GM21447 (cell line): Measurements from ENCODE around the gene EDN3.

Experiments
- ATAC-seq: cut with Tn5 transposase; IDR thresholded peaks from one replicate; pipeline ENCODE4 v1.9.1; 2021; ENCODE audit not compliant: unreplicated experiment

The EDN3 gene

GRCh38 chr20:59307270-59307669, 6.9 kb downstream of the EDN3 start:
- no peak for ATAC-seq

DNA sequence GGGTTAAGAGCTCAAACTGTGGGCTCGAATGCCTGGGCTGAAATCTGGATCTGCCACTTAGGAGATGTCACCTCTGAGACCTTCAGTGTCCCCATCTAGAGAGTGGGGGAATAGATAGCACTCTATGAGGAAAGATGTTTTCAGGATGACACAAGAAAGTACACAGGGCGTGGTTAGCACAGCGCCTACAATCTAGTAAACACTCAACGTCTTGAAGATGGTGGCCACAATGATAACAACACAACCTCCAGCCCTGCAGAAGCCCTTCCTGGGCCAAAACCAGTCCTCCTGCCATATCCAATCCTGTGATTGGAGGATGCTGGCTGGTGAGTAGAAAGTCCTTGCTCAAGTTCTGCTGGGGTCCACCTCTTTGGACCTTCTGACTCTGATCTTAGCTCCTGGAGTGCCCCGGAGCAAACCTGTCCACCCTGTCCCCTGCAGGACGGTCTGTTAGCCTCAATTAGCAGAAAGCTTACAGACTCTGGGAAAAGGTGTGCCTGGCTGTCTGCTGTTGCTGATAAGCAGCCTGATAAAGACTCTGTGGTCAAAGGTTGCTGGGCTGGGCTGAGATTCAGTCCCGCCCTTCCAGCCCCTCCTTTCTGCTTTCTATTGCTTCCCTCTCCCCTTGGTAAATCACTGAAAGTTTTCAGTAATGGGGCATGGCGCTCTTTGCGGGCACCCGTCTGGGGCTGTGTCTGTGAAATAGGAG, 8.2 kb downstream of the EDN3 start:
- ATAC-seq, result no peak

- ATAC-seq, result no peak
These were observed 8.8 kb downstream of the EDN3 start for GRCh38 chr20:59309218-59309617.

DNA sequence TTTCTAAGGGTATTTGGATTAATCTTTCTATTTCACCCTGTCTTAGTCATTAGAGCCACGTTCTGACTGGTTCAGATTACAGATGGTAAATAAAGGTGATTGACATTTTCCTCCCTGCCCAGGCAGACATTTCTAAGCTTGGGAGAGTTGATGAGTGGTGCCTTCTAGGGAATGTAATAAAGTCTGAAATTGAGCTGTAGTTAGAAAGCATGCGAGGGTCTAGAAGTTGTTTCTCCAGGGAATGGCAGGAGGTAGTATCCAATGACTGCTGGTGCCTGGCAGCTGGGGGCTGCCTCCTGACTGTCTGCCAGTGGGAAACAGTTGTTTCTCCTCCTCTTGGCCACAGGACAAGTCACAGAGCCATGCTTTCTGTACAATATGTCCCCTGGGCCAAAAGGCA, 14.6 kb downstream of the EDN3 start:
- ATAC-seq, result no peak

DNA sequence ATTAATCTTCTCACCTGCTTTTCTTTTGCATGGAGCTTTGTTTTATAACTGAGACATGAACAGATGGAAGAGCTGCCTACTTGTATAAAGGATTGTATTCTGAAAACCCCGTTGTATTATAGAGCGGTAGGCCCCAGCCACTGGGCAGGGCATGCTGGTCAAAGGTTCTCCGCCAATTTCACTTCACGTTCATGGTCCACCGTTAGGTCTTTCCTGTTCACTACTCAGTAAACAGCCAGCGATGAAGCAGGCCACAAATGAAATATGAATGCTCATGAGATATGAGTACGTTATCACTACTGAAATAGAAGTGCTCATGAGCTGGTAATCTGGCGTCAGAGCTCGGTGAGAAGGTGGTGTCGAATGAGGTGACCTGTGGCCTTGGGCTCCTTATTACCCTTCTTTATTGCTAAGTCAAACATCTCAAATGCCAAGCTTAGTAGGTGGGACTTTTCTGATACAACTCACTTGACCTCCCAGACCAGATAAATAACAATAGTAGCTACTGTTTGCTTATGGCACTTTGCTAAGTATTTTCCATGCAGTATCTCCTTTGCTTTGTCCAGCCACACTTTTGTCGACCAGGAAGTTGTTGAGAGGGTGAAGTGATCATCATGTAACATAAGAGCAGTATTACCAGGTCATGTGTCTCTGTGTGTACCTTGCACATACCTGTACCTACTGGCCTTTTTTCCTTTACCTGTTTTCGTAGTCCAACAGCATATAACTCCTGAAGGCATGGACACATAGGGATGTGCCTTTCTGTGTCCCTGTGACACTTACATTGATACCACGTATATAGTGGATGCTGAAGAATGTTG, 16.7 kb downstream of the EDN3 start:
- ATAC-seq, result no peak

- ATAC-seq, result no peak
These were observed 17.9 kb downstream of the EDN3 start for GRCh38 chr20:59318201-59318790.

DNA sequence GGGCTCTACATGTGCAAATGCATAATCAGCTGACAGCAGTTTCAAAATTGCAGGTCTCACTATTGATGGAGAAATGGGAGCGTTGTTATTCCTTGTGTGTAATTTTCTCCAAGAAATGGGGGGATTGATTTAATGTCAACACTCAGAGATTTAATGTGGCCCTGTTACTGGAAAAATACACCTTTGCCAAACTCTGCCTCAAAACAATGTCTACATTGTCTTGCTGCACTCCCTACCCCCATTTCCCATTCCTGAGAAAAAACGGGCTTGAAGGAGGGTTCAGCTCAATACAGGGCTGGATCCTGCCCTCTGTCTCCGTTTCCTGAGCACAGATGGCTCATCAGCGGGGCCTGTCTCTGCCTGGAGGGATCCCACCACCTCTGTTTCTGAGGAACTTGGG, 18.4 kb downstream of the EDN3 start:
- no peak for ATAC-seq

- ATAC-seq, result no peak
These were observed 20.0 kb downstream of the EDN3 start for GRCh38 chr20:59320426-59320825.

DNA sequence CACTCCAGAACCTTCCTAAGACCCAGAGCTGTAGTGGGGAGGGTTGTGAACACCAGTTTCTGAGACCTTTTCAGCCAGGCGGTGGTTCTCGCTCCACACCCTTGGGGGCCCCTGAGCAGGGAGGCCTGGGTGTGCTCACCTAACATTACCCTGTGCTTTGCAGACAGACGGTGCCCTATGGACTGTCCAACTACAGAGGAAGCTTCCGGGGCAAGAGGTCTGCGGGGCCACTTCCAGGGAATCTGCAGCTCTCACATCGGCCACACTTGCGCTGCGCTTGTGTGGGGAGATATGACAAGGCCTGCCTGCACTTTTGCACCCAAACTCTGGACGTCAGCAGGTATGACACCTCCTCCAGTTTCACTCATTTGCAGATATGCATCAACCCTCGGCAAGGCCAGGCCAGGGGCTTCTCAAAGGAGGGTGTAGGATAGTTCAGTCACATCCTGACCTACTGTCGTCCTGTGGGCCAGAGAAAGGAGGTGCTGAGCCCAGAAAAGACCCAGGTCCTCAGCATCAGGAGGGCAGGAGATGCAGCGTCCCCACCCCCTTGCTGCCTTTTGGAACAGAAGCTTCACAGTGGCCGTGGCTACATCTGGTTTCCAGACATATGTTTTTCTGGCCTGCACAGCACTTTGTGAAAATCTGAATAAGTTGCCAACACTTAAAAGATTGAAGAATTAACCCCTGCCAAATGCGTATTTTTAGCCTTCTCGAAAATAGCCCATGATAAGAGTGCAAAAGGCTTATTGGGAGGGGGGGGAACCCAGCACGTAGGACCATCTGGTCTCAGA, 20.6 kb downstream of the EDN3 start:
- no peak for ATAC-seq

- no peak for ATAC-seq
These were observed 21.7 kb downstream of the EDN3 start for GRCh38 chr20:59322081-59322480.

- no peak for ATAC-seq
These were observed 22.4 kb downstream of the EDN3 start for GRCh38 chr20:59322585-59323454.

DNA sequence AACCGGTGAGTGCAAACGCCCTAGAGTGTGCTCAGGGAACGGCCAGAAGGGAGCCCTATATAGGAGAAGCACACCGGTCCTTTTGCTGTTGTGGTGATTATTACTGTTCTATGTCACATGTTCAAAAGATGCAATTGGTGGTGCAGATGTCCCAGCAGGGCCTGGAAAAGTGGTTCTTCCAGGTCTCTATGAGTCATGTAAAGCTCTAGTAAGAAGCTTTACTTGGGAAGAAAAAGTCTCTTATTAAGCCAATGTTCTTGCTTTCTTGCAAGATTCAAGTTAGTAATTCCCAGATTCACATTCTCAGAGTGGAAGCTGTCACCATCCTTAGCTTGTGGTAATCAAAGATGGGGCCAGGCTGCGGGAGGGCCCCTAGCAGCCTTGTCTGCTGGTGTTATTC, 23.3 kb downstream of the EDN3 start:
- ATAC-seq, result no peak

DNA sequence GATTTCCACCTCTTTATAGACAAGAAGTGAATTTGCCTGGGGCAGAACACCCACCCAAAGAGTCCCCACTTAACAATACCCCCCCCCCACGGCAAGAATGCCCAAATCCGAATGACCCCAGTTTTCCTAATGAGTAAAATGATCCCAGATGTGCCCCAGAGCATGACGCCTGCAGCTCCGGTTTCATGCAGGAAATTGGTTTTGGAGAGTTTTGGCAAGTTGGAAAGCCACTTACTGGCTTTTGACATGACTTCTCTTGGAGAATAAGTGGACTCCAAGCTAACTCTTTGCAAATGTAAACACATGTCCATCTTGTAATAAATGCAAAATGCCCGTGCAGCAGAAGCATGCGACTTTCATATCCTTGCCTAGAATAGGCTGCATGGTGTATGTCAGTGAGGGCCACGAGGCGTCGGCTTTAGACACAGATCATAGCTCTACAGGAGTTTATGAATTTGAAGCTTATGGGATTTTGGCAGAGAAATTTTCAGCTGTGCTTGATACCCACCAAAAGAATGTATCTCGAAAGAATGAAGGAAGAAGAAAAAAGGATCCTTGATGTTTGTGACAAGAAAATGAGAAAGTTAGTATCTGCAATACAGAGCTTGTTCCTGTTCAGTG, 24.2 kb downstream of the EDN3 start:
- no peak for ATAC-seq

GRCh38 chr20:59325142-59325523, 24.7 kb downstream of the EDN3 start:
- ATAC-seq, result no peak

DNA sequence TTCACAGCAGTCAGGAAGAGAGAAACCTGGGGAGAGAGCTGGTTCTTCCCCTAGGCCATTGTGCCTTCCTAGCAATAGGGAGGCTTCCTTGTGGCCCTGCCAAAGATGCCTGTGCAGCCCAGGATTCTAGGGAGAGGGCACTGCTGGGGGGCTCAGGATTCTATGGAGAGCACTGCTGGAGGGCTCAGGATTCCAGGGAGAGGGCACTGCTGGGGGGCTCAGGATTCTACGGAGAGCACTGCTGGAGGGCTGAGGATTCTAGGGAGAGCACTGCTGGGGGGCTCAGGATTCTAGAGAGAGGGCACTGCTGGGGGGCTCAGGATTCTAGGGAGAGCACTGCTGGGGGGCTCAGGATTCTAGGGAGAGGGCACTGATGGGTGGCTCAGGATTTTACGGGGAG, 25.8 kb downstream of the EDN3 start:
- ATAC-seq, result no peak

GRCh38 chr20:59328071-59328470, 27.7 kb downstream of the EDN3 start:
- no peak for ATAC-seq

- ATAC-seq, result no peak
These were observed 31.4 kb downstream of the EDN3 start for GRCh38 chr20:59331721-59332329.

DNA sequence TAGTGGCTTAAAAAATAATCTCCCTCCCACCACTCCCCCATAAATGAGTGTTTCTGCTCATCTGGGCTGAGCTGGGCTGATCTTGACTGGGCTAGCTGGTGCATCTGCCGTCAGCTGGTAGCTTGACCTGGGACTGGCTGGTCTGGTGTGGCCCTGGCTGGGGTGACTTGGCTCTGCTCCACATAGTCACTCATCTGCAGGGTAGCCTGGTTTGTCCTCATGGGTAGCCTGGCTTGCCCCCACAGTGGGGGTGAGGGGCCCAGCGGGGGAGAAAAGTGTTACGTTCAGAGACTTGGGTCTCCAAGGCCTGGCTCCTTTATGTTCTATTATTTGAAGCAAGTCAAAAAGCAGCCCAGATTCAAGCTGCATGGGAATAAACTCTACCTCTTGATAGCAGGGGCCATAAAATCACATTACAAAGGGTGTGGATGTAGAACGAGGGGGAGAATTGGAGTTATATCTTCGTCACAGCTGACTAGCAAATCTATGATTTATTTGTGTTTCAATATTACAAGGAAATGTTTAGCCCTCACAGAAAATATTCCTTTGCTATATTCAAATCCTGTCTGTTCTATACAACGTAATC, 32.9 kb downstream of the EDN3 start:
- no peak for ATAC-seq

DNA sequence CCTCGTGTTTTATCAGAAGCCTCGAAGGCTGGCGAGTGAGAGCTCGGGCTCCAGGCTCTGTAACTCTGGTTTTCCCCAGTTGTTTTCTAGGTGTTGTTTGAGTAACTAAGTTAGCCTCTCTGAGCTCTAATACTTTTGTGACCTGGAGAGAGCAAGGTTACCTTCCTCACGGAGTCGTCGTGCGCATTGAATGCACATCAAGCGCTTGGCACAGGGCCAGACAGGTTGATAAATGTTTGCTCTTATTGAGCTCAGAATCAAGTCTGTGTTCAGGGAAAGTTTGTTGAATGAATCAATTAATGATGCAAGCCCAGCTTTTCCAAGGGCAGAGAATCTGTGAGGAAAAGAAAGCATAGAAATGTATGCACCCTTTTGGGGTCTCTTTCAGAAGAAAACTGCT, 33.5 kb downstream of the EDN3 start:
- ATAC-seq, result no peak
